ENCODE measurements around the gene TLN1.

The TLN1 gene, protein sequence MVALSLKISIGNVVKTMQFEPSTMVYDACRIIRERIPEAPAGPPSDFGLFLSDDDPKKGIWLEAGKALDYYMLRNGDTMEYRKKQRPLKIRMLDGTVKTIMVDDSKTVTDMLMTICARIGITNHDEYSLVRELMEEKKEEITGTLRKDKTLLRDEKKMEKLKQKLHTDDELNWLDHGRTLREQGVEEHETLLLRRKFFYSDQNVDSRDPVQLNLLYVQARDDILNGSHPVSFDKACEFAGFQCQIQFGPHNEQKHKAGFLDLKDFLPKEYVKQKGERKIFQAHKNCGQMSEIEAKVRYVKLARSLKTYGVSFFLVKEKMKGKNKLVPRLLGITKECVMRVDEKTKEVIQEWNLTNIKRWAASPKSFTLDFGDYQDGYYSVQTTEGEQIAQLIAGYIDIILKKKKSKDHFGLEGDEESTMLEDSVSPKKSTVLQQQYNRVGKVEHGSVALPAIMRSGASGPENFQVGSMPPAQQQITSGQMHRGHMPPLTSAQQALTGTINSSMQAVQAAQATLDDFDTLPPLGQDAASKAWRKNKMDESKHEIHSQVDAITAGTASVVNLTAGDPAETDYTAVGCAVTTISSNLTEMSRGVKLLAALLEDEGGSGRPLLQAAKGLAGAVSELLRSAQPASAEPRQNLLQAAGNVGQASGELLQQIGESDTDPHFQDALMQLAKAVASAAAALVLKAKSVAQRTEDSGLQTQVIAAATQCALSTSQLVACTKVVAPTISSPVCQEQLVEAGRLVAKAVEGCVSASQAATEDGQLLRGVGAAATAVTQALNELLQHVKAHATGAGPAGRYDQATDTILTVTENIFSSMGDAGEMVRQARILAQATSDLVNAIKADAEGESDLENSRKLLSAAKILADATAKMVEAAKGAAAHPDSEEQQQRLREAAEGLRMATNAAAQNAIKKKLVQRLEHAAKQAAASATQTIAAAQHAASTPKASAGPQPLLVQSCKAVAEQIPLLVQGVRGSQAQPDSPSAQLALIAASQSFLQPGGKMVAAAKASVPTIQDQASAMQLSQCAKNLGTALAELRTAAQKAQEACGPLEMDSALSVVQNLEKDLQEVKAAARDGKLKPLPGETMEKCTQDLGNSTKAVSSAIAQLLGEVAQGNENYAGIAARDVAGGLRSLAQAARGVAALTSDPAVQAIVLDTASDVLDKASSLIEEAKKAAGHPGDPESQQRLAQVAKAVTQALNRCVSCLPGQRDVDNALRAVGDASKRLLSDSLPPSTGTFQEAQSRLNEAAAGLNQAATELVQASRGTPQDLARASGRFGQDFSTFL (N-terminal part only)

DNA sequence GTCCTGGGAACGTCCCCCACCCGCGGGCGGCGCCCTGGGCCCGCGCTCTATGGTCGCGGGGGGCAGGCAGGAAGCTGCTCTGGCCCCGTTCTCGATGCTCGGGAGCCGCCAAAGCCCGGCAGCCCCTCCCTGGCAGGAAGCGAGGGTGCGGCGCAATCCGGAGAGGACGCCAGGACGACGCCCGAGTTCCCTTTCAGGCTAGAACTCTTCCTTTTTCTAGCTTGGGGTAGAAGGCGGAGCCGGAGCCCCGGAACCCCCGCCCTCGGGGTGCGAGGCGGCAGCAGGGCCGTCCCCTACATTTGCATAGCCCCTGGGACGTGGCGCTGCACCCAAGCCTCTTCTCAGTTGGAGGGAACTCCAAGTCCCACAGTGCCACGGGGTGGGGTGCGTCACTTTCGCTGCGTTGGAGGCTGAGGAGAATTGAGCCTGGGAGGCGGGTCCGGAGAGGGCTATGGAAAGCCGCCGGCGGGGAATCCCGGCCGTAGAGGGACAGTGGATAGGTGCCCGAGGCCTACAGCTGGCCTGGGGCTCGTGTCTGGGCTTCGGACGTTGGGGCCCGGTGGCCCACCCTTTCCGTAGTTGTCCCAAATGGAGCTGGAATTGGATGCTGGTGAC lies at the start of gene TLN1, which contains the start of gene CREB3:
TSS of gene TLN1 (minus strand) at position 11 of the 615 bp plus-strand sequence. CDS start 6,501 bp downstream, outside the sequence.
TSS of gene CREB3 (plus strand) at position 482 of the 615 bp plus-strand sequence. CDS start at position 589, 107 bp downstream.
- DNase-seq = peak; percentile 98

DNA sequence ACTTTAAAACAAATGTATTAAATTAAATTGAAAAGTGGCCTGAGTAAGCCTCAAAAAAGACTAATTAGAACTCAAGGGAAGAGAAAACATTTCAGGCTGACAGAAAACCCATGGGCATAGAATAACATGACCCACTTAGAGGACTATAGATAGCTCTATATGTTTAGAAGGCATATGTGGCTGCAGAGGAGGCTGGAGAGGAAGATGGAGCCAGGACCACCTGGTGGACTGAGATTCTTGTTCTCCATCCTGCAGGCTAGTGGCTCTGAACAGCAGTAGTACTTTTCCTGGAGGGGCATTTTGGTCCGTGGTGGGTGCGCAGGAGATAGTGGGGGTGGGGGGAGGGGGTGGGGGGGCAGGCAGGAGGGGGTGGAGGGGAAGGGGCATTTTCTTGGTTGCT lies 49.1 kb upstream of the TLN1 start:
- DNase-seq = no peak

DNA sequence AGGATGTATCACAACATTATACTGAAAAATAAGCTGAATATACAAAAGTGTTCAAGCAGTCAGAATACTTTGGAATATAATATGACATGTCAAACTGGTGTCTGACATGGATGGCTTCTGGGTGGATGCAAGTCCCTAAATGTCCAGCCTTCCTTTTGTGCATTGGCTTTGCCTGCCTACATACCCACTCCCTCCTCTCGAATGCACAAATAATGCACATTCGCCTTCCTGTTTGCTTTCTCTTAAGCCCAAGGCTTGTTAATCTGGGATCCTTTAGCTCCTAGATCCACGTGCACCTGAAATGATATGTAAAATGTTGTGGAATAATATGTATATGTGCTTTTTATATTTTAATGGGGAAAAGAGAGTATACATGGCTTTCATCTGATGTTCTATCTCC lies 46.5 kb upstream of the TLN1 start:
- no peak for DNase-seq

DNA sequence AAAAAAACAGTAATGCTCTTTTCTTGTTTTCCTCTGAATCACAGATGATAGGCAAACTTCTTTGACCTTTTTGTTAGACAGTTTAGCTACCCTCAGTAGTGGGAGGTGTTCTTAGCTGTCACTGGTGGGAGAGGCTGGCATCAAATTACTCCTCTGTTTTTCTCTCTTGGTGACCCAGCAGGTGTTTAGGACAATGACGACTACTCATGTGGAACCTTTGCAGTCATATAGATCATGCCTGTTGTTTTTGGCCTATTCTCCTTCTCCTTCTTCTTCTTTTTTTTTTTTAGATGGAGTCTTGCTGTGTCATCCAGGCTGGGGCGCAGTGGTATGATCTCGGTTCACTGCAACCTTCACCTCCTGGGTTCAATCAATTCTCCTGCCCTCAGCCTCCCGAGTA lies 44.0 kb upstream of the TLN1 start:
- no peak for DNase-seq

DNA sequence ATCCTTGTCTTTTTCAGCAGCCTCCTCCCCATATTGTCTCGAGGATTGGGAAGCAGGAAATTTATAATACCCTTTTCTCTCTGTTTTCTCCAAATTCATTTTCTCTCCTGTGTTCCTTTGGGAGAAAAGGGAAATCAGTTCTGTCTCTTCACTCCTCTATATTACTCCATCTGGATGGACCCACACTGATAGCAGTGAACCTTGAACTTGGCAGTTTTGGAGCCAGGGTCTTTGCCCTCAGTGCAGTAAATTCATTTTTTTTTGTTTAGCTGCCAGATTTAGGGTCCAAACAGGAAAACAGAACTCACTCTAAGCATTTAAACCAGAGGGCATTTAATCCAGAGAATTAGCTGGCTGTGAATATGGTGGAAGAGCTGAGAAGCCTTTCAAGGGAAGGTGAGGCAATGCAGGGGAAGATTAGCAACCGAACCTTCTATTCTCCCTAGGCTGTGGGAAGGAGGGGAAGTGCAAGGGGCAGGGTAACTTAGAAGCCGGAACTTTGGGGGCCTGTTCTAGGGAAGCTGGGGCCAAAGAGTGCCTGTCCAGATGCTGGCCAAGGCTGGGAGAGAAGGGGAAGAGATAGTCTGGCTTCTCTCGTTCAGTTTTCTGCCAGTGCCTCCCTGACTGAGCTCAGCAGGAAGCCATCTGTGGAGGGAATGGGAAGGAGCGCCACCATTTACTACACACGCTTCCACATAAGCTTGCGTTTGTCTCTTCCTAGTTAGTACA lies 43.1 kb upstream of the TLN1 start:
- DNase-seq = no peak

DNA sequence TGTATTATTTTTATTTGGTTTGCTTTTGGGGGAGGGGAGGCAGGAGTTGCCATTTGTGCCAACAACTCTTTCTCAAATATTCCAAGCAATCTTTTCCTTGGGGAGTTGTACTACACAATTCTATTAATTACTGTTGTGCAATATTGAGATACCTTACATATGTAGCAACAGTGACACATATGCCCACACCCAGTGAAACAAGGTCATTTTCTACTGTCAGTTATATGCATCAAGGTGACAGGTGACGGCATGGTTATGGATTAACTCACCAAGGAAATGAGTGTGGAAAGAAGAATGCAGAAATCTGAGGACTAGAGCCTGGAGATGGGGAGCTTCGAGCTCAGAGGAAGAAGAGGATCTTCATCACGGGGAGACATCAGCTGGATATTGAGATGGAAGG lies 39.9 kb upstream of the TLN1 start:
- DNase-seq = no peak

DNA sequence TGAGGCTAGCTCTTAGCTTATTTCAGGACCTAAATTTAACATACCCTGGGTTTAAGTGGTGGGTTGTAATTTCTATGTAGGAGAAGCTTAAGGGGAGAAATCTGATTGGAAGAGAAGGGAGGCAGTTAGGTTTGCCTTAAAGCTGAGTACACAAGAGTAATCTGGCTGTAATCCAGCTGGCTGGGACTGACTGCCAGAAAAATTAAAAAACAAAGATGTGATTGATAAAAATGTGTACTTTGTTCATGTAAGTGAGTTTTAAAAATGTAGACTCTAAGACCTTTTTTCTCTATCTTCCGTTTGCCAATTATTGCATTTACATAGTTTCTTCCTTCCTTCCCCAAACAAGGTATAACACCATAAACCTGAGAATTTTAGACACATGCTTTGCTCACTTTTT lies 39.5 kb upstream of the TLN1 start:
- no peak for DNase-seq

DNA sequence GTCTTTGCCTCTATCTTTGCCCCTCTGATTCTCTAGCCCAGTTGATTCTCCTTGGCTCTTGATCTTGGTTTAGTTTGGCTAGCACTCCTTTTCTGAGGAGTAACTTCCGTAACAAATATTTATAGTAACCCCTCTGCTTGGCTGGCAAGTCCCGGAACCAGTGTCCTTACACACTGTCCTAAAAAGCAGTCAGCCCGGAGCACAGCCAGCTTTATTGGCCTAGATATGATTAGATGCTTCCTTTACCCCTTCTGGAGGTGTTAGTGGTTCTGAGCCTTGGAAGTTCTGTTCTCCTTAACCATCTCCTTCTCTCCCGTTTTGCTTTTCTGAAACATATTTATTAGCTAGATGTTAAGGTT lies 39.1 kb upstream of the TLN1 start:
- no peak for DNase-seq

DNA sequence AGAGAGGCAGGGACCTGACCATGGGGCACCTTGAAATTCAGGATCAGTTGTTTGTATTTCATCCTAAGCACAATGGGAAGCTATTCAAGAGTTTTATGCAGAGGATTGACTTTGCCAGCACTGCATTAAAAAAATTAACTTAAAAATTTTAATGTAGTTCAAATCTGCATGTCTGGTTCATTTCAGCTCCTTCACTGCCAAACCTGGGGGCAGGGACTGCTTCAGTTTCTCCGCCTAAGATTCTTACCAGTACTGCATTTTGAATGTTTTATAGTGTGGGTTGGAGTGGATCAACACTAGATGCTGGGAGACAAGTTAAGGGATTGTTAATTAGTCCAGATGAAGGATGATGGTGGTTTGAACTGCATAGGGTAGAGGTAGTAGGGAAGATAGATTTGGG lies 37.8 kb upstream of the TLN1 start:
- no peak for DNase-seq

DNA sequence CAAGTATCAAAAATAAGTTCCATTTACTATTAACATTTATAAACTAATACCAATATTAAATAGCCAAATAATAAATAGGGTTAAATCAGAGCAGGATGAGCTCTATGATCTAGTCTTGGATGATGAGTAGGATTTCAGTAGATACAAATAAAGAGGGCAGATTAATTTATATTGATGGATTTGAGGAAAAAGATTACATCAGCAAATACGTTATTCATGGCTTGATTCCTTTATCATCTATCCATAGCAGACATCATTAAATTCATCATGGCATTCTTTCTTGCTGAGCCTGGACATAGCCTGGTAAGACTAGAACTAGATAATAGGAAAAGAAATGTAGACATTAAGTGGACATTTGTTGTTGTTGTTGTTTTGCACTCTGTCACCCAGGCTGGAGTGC lies 35.5 kb upstream of the TLN1 start:
- no peak for DNase-seq

DNA sequence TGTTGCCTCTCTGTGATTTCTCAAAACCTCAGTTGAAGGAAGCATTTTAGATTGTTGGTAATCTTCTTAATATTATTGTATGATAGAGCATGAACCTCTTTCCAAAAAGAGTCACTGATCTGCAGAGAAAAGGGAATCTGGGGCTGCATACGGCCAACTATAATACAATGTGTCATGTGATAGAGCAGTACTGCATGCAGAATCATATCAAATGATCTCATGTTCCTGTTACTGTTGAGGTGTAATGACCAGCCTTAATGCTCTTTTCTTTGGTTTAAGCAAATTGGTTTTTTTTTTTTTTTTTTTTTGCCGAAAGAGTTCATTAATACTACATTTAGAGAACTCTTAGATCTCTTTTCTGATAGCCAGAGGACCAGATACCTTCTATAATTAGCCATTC lies 35.0 kb upstream of the TLN1 start:
- no peak for DNase-seq

DNA sequence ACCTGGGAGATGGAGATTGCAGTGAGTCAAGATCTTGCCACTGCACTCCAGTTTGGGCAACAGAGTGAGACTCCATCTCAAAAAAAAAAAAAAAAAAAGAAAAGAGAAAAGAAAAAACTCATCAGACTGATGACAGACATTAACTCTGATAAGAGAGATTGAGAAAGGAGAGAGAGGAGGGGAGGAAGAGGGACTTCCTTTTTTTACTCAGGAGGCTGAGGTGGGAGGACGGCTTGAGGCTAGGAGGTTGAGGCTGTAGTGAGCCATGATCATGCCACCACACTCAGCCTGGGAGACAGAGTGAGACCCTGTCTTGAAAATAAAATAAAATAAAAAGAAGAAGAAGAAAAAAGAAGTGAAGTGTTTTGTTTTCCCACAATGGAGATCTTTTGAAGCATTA lies 31.8 kb upstream of the TLN1 start:
- DNase-seq = no peak

DNA sequence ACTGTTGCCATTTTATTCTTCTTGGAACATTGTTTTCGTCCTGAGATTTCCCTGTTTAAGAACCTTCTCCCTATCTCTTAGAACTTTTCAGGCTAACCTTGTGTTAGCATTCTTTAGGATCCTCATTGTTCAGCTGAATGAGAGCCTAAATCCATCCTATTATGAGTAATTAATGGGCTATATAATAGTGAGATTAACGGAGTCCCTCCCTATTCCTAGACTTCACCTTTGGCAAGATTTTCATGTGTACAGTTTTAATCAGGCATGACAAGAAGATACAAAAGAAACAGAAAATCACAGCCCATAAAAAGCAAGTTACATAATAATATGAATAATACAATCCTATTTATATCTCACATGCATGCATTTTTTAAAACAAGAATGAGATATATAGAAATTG lies 31.2 kb upstream of the TLN1 start:
- no peak for DNase-seq

DNA sequence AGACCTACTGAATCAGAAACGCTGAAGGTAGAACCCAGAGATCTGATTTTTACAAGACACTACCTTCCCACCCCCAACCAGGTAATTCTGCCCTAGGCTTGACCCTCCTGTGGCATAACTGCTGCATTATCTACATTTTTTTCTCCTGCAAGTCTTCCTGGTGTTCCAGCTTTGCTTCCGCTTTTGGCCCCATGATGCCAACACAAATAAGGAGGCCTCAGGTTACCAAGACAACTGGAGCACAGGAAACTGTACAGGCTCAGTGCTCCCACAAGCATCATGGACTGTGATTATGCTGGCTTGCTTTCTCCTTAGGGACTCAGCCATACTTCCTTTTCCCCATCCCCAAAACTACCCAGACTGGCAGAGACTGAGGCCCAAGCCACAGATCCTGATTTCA lies 28.7 kb upstream of the TLN1 start:
- no peak for DNase-seq

DNA sequence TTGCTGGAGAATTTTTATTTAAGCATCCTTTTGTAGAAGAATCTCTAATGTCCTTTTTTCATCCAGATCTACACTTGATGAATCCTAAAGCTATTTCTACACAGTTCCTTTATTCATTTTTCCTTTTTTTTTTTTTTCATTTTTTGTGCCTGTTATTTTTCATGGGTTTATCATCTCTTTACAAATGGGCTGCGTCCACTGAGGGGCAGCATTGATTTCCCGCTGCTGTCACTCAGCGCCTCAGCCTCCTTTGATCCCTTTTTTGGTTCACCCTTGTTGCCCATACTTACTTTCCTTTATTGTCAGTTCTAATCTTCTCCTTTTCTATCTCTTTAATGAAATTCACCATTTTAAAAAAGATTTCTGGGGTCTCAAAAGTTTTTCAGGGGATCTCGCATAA lies 27.8 kb upstream of the TLN1 start:
- DNase-seq = no peak

DNA sequence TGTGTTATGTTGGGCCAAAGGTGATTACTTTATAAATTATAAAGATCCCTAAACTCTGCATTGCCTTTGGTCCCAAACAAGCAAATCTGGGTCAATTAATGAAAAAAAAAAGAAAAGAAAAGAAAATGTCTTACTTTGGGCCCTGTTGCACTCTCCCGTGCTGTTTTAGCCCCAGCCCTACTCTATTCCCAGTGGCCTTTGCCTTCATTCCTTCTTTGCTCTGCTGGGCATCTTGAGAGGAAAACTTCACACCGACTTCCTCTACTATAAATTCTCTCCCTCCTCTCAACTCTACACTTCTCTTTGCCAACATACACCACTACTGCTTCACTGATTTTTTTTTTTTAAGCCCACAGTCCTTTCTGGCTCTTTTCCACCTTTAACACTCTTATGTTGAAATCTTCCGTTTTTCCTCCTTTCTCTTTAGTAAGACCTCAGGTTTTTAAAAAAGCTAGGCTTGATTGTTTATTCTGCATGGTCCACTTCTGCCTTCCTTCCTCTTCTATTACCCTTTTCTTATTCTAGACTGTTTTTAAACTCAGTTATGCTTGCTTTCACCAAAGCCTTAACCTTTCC lies 26.6 kb upstream of the TLN1 start:
- no peak for DNase-seq

DNA sequence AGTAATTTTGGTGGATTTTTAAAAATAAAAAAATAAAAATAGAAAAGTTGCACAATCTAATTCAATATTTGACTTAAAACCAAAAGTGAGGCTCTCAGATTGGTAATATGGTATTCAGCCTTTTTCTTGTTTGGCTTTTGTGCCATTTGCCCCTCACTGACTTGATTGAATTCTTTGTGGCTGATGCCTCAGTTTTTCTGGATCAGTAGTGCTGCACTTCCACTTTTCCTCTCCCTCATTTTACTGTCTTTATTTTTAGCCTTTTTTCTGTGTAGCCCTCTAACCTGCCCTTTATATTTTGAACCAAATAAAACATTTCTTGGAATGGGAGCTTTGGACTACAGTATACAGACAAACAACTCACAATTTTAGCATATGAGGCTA lies 25.9 kb upstream of the TLN1 start:
- DNase-seq = no peak

DNA sequence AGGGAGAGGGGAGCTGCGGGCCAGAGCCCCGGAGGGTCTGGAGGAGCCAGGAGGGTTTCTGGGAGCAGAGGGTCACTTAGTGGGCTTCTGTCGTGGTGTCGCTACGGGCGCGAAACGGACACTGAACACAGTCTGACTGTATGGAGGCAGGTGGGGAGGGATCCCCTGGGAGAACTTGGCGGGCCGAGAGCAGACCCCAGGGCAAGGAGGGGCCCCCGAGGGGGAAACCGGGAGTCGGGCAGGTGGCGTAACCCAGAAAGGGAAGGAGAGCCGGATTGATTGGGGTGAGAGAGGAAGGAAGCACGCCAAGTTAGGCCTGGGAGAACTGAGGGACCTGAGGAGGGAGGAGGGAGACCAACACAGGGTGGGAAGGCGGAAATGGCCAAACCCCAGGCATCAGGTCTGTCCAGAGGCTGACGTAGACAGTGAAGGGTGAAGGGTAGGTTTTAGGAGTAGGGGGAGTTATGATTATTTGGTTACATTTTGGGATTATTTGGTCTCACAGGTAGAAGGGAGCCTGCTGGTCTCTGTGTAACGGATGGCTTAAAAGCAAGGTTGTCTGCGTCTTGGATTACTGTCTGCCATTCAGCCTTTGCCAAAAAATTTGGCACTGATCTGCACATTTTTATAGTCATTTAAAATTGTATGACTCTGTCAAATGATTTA lies 25.4 kb upstream of the TLN1 start:
- DNase-seq = peak; percentile 50

DNA sequence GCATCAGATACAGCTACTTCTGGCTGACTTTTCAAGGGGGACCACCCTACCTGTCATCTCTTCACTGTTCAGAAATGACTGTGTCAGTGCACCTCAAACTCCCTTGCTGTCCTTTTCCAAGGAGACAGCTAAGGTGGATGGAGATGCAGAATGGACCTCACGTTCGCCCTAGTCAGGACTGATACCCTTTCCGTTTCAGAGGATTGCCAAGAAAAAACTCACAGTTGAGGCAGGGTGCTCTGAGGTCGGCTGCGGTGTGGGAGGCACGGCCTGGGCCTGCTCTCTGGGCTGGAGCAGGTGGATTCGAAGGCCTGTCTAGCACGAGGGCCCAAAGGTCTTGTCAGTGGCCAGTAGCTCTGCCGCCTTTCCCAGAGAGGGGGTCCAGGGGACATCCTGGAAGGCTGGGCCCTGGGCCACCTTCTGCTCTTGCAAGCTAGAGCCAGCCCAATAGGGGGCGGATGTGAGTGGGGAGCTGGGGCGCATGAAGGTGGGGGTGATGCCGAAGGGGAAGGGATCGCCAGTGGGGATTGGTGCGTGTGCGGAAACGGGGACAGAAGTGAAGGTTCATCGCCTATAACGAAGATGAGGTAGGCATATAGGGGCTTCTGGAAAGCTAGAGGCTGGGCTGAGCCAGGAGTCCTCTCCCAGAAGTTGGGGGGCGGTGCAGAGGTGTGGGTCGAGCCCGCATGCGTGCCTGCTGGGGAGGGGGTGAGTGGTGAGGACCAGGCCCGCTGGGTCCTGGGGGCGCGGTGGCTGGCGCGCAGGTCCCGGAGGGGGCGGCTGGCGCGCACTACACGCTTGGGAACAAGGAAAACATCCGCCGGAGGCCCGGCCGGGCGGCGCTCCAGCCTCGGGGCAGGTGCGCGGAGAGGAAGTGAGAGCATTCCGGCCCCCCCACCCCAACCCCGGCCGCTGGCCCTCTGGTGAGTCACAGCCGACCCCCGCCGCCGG lies 24.6 kb upstream of the TLN1 start:
- peak; percentile 92 for DNase-seq

DNA sequence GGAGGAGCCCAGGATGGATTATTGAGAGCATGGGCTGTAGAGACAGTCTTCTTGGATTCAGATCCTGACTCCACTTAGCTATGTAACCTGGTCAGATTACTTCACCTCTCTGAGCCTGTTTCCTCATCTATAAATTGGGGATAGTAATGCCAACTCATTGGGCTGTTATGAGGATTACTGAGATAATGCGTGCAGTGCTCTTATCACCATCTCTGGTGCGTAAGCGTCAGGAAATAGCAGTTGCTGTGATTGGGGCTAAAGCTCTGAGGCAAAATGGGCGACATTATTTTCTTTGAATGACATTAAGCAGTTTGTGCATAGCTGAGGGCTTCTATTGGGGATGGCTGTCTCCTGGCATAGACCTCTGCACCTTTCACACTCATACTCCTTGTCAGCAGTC lies 23.1 kb upstream of the TLN1 start:
- no peak for DNase-seq

All from stimulated activated CD4-positive, alpha-beta T cell treated with anti-CD3 and anti-CD28 coated beads, Interleukin-15, amount 100 ng/mL, for 24 hours (primary cell).